Caco-2 (cell line): ENCODE measurements around the gene ENAH. TPM values are rescaled to one million over a fixed set of nuclear protein-coding genes. Genes with fewer than 3 reads are reported as not detected.

Source experiments
- BruUV-seq: library from RNA; stranded (reverse); fragments of 400-500 nt; replicated peaks from 2 replicates; lab custom pipeline; 2021; lab: Mats Ljungman, UMichigan
- CTCF ChIA-PET: fragments of 300-600 bp; sonication (Branson Sonifier 250); formaldehyde crosslinking; loops from one replicate; lab custom pipeline; 2022; ENCODE audit warnings: antibody characterized with exemption; lab: Charles Lee
- POLR2A ChIA-PET: fragments of 300-600 bp; sonication (Branson Sonifier 250); formaldehyde crosslinking; loops from one replicate; lab custom pipeline; 2022; ENCODE audit warnings: antibody characterized with exemption; lab: Charles Lee
- DNase-seq, 2 experiments: peaks; one replicate each; pipeline versions ENCODE4 v3.0.0 to v3.0.0-alpha.2; 2020 to 2022
- H3K27me3 ChIP-seq: replicated peaks from 2 replicates; pipeline ENCODE4 v1.6.0; 2011; ENCODE audit warnings: low read length; ENCODE audit not compliant: control insufficient read depth, insufficient read depth
- H3K36me3 ChIP-seq: 2 replicates; pipeline ENCODE4 v1.5.1; 2011; ENCODE audit warnings: low read length; ENCODE audit not compliant: control insufficient read depth, insufficient read depth
- H3K4me1 ChIP-seq: fragments of 250-450 bp; sonication (Bioruptor Pico); 2 replicates; pipeline ENCODE4 v1.5.1; 2020; ENCODE audit warnings: mild to moderate bottlenecking
- H3K4me3 ChIP-seq: 2 replicates; pipeline ENCODE4 v1.5.1; 2011; ENCODE audit warnings: low read depth, mild to moderate bottlenecking, control low read depth, low read length
- H3K9me3 ChIP-seq: fragments of 250-450 bp; sonication (Bioruptor Pico); 2 replicates; pipeline ENCODE4 v1.5.1; 2020; ENCODE audit warnings: mild to moderate bottlenecking, moderate library complexity
- H3K27ac Mint-ChIP-seq: one replicate; pipeline ENCODE4 v1.8.0; 2022; ENCODE audit warnings: mixed read lengths; ENCODE audit not compliant: unreplicated experiment
- H3K27me3 Mint-ChIP-seq: one replicate; pipeline ENCODE4 v1.8.0; 2022; ENCODE audit warnings: mixed read lengths; ENCODE audit not compliant: insufficient read depth, unreplicated experiment
- H3K36me3 Mint-ChIP-seq: one replicate; pipeline ENCODE4 v1.8.0; 2022; ENCODE audit warnings: mild to moderate bottlenecking, mixed read lengths; ENCODE audit not compliant: insufficient read depth, unreplicated experiment
- H3K4me1 Mint-ChIP-seq: one replicate; pipeline ENCODE4 v1.8.0; 2022; ENCODE audit warnings: low read depth, mixed read lengths; ENCODE audit not compliant: unreplicated experiment
- H3K4me3 Mint-ChIP-seq: one replicate; pipeline ENCODE4 v1.8.0; 2022; ENCODE audit warnings: mild to moderate bottlenecking, moderate library complexity, mixed read lengths; ENCODE audit not compliant: unreplicated experiment
- H3K9me3 Mint-ChIP-seq: one replicate; pipeline ENCODE4 v1.8.0; 2022; ENCODE audit warnings: mixed read lengths; ENCODE audit not compliant: unreplicated experiment
- CTCF ChIP-seq, 2 experiments: fragments of 200-600 bp in 1 of 2; IDR thresholded peaks; 1 replicate in 1 of 2; 2 replicates in 1 of 2; pipeline versions ENCODE4 v1.5.1 to v1.8.0; 2011 to 2022; ENCODE audit warnings: antibody characterized with exemption in 1 of 2, control low read depth in 1 of 2, inconsistent platforms in 1 of 2, low read depth in 1 of 2, low read length in 1 of 2, mild to moderate bottlenecking in 1 of 2, moderate library complexity in 1 of 2; ENCODE audit not compliant: insufficient read depth in 1 of 2, severe bottlenecking in 1 of 2, unreplicated experiment in 1 of 2
- intact Hi-C: fragments of 100-400 bp; cut with micrococcal nuclease; formaldehyde crosslinking; loops from one replicate; pipeline ENCODE4 v1.10.0; 2022; ENCODE audit not compliant: unreplicated experiment
- total RNA-seq: library from RNA; stranded (reverse); gene quantifications from 2 replicates; pipeline ENCODE4 v1.2.3, GENCODE V29; 2022

ENAH gene
- total RNA-seq, 1 experiment from 2014 or later: 78.0 TPM

- no peak overlapping the region for H3K27ac Mint-ChIP-seq
- intact Hi-C loops: no loop called here
- POLR2A ChIA-PET: no interaction called here
Measured at GRCh38 chr1:225692517-225692879, 39.6 kb upstream of the ENAH start.

DNA sequence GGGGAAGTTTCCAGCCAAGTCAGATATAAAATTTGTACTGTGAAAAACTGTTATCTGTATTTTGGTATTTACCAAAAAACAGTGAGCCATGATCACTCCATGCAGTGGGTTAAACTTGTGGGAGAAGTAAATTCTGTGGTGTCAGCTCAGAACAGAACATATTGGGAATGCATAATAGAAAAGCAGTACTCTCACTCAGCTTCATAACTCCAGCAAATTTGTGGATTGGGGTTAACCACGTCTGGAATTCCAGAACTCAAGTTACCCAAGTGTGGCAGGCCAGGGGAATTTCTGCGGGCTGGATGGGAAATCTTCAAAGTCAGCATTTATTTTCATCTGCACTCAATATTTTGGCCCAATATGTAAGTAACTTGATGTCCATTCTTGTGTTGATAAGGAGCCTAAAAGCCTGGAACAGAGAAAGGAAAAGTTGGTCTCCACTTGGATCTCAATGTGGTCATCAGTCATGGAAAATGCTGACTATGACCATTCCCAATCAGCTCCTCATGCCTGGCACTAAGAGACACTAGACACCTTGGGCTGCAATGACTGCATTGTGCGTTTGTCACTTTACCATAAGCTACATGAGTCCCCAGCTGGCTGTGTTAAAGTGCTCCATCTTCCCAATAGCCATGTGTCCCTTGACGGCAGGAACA is 39.1 kb upstream of the ENAH start:
- H3K36me3 ChIP-seq: no peaks in the 10 kb centered on the region
- H3K9me3 Mint-ChIP-seq: peaks cover 11% of the 10 kb centered on the region
- intact Hi-C loops: no loop called here
- H3K27me3 Mint-ChIP-seq: no peaks in the 10 kb centered on the region
- no peaks in the 10 kb centered on the region for H3K27me3 ChIP-seq
- H3K9me3 ChIP-seq: 0 out of 2 replicates have a peak, but pooled peaks cover 3% of the 10 kb centered on the region
- peaks cover 19% of the 10 kb centered on the region for H3K4me1 ChIP-seq
- no peak overlapping the region for H3K4me3 ChIP-seq
- H3K36me3 Mint-ChIP-seq: no peaks in the 10 kb centered on the region
- TF ChIP-seq CTCF (IDR thresholded peaks at IDR 0.05; ENCODE audit: insufficient read depth in 1 of 2, low read depth in 1 of 2, low read length in 1 of 2, severe bottlenecking in 1 of 2, unreplicated experiment in 1 of 2): no peak
- no TSS peak for BruUV-seq
- ChIA-PET CTCF (interaction anchor here (0.6 kb wide), 1 partner anchor 83 kb away, joined by 3 read pairs; no protein-coding TSS in a partner anchor), POLR2A (interaction anchor here (0.5 to 0.6 kb wide), 2 partner anchors 19 to 27 kb away, joined by 3 to 4 read pairs; no protein-coding TSS in a partner anchor)
- H3K27ac Mint-ChIP-seq: no peak overlapping the region
- H3K4me3 Mint-ChIP-seq: no peak overlapping the region
- no peak for DNase-seq
- peaks cover 16% of the 10 kb centered on the region for H3K4me1 Mint-ChIP-seq

More at GRCh38 chr1:225692517-225692879, 39.6 kb upstream of the ENAH start:
- CTCF ChIA-PET: no interaction called here
- no peak overlapping the region for H3K4me3 ChIP-seq
- peaks cover 11% of the 10 kb centered on the region for H3K9me3 Mint-ChIP-seq
- no peaks in the 10 kb centered on the region for H3K36me3 ChIP-seq
- peaks cover 19% of the 10 kb centered on the region for H3K4me1 ChIP-seq
- H3K27me3 Mint-ChIP-seq: no peaks in the 10 kb centered on the region
- no TSS peak for BruUV-seq
- no peaks in the 10 kb centered on the region for H3K27me3 ChIP-seq
- no peaks in the 10 kb centered on the region for H3K36me3 Mint-ChIP-seq
- H3K4me3 Mint-ChIP-seq: no peak overlapping the region
- H3K9me3 ChIP-seq: 0 out of 2 replicates have a peak, but pooled peaks cover 3% of the 10 kb centered on the region
- peaks cover 16% of the 10 kb centered on the region for H3K4me1 Mint-ChIP-seq
- TF ChIP-seq CTCF (IDR thresholded peaks at IDR 0.05; ENCODE audit: insufficient read depth in 1 of 2, low read depth in 1 of 2, low read length in 1 of 2, severe bottlenecking in 1 of 2, unreplicated experiment in 1 of 2): no peak
- DNase-seq: no peak

DNA sequence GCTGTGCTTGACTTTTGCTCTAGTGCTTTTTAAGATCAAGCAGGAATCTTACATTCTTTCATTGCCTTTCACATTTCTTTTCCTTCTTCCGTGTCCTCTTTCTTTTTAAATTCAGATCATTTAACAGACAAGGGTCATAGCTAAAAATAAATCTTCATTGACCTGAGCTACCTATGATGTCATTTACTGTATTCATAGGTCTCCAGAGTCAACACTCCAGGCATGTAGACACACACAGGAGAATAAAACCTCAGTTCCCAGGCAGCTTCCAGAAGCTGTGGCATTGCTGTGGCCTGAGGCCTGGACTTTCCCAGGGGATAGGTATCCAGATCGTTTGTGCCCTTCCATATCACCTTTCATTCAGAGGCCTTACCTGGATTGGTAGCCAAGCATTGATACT is 38.5 kb upstream of the ENAH start:
- Histone ChIP-seq H3K27me3 (no peaks in the 10 kb centered on the region), H3K4me1 (peaks cover 19% of the 10 kb centered on the region), H3K4me3 (no peak overlapping the region), H3K9me3 (0 out of 2 replicates have a peak, but pooled peaks cover 3% of the 10 kb centered on the region), H3K36me3 (no peaks in the 10 kb centered on the region)
- H3K4me1 Mint-ChIP-seq: peaks cover 16% of the 10 kb centered on the region
- CTCF ChIA-PET: interaction anchor here (0.6 kb wide), 1 partner anchor 82 kb away, joined by 3 read pairs; no protein-coding TSS in a partner anchor
- no peak for TF ChIP-seq CTCF (IDR thresholded peaks at IDR 0.05; ENCODE audit: insufficient read depth in 1 of 2, low read depth in 1 of 2, low read length in 1 of 2, severe bottlenecking in 1 of 2, unreplicated experiment in 1 of 2)
- no peaks in the 10 kb centered on the region for H3K36me3 Mint-ChIP-seq
- DNase-seq: no peak
- H3K4me3 Mint-ChIP-seq: no peak overlapping the region
- H3K27me3 Mint-ChIP-seq: no peaks in the 10 kb centered on the region
- intact Hi-C loops: no loop called here
- no peak overlapping the region for H3K27ac Mint-ChIP-seq
- peaks cover 11% of the 10 kb centered on the region for H3K9me3 Mint-ChIP-seq
- POLR2A ChIA-PET: interaction anchor here (0.6 kb wide), 1 partner anchor 20 kb away, joined by 3 read pairs; no protein-coding TSS in a partner anchor
- no TSS peak for BruUV-seq
